SW480 (cell line): ENCODE results near the gene SCFD2.
A peak's percentile ranks its signal among the peaks of the same experiment; 100 is the strongest.

Source experiments
- DNase-seq: peaks from one replicate; pipeline ENCODE4 v3.0.0-alpha.2; 2016; ENCODE audit warnings: low spot score

The SCFD2 gene

GRCh38 chr4:52954560-52955170, 411.2 kb downstream of the SCFD2 start:
- peak; percentile 16 for DNase-seq

GRCh38 chr4:52952540-52952939, 413.3 kb downstream of the SCFD2 start:
- DNase-seq, result no peak

GRCh38 chr4:52951016-52951415, 414.8 kb downstream of the SCFD2 start:
- no peak for DNase-seq

GRCh38 chr4:52950226-52950625, 415.6 kb downstream of the SCFD2 start:
- DNase-seq, result no peak

GRCh38 chr4:52949336-52949735, 416.5 kb downstream of the SCFD2 start:
- DNase-seq, result no peak

- DNase-seq, result no peak
Observed at GRCh38 chr4:52948057-52948423, 417.8 kb downstream of the SCFD2 start.

GRCh38 chr4:52947401-52948056, 418.3 kb downstream of the SCFD2 start:
- no peak for DNase-seq

GRCh38 chr4:52946855-52947254, 419.0 kb downstream of the SCFD2 start:
- DNase-seq, result no peak

- DNase-seq, result no peak
Observed at GRCh38 chr4:52945982-52946381, 419.9 kb downstream of the SCFD2 start.

- no peak for DNase-seq
Observed at GRCh38 chr4:52945326-52945898, 420.4 kb downstream of the SCFD2 start.

- no peak for DNase-seq
Observed at GRCh38 chr4:52943677-52944076, 422.2 kb downstream of the SCFD2 start.

- no peak for DNase-seq
Observed at GRCh38 chr4:52942936-52943335, 422.9 kb downstream of the SCFD2 start.

GRCh38 chr4:52941450-52941849, 424.4 kb downstream of the SCFD2 start:
- no peak for DNase-seq

GRCh38 chr4:52939739-52940138, 426.1 kb downstream of the SCFD2 start:
- DNase-seq, result no peak

- no peak for DNase-seq
Observed at GRCh38 chr4:52939325-52939724, 426.5 kb downstream of the SCFD2 start.

GRCh38 chr4:52937829-52938228, 428.0 kb downstream of the SCFD2 start:
- DNase-seq, result no peak

GRCh38 chr4:52936729-52937128, 429.1 kb downstream of the SCFD2 start:
- no peak for DNase-seq

GRCh38 chr4:52935317-52935716, 430.5 kb downstream of the SCFD2 start:
- DNase-seq, result no peak

- DNase-seq, result no peak
Observed at GRCh38 chr4:52933738-52934137, 432.1 kb downstream of the SCFD2 start.

GRCh38 chr4:52932591-52933470, 433.0 kb downstream of the SCFD2 start:
- DNase-seq, result no peak

GRCh38 chr4:52931243-52931642, 434.6 kb downstream of the SCFD2 start:
- DNase-seq, result no peak

GRCh38 chr4:52926196-52926974, 439.5 kb downstream of the SCFD2 start:
- DNase-seq, result no peak
